Right lung (tissue), 5 donors: ENCODE data around the gene SPPL2C. TPM values are rescaled to one million over a fixed set of nuclear protein-coding genes. Genes with fewer than 3 reads are reported as not detected.
"Not testable (repeated sequence)": the region's sequence is repeated elsewhere in the genome, so short reads cannot be mapped to it uniquely, and the experiment has no call there.

ENCODE experiments used
- DNase-seq, 2 donors: peaks; one replicate each; pipeline ENCODE4 v3.0.0-alpha.2; 2013
- polyA plus RNA-seq, 5 donors: library from polyadenylated mRNA; unstranded; fragments of 120-200 nt; gene quantifications; one replicate each; pipeline versions ENCODE4 v1.2.1 to v1.2.3, GENCODE V29; 2013; ENCODE audit warnings: inconsistent platforms in 1 of 5, low replicate concordance in 1 of 5; ENCODE audit not compliant: insufficient read length in 5 of 5, insufficient read depth in 1 of 5

The SPPL2C gene
- polyA plus RNA-seq, 5 donors = not detected

- no peak for DNase-seq
Observed at GRCh38 chr17:45849536-45849990, 4.9 kb downstream of the SPPL2C start.

GRCh38 chr17:45850011-45850410 is 5.3 kb downstream of the SPPL2C start:
- DNase-seq = no peak

- no peak for DNase-seq
Observed at GRCh38 chr17:45850468-45850867, 5.8 kb downstream of the SPPL2C start.

- DNase-seq = no peak
Observed at GRCh38 chr17:45851022-45851421, 6.3 kb downstream of the SPPL2C start.

- DNase-seq = no peak
Observed at GRCh38 chr17:45851464-45851863, 6.8 kb downstream of the SPPL2C start.

GRCh38 chr17:45851873-45852272 is 7.2 kb downstream of the SPPL2C start:
- no peak for DNase-seq

GRCh38 chr17:45852535-45853297 is 8.0 kb downstream of the SPPL2C start:
- peak; percentile 15 to 36 for DNase-seq

GRCh38 chr17:45854209-45854608 is 9.5 kb downstream of the SPPL2C start:
- DNase-seq = no peak

- DNase-seq = no peak
Observed at GRCh38 chr17:45855691-45856336, 11.1 kb downstream of the SPPL2C start.

GRCh38 chr17:45857977-45858708 is 13.5 kb downstream of the SPPL2C start:
- DNase-seq = peak; percentile 18 to 26

GRCh38 chr17:45861165-45861564 is 16.5 kb downstream of the SPPL2C start:
- DNase-seq = no peak

- DNase-seq = not testable (repeated sequence)
Observed at GRCh38 chr17:45862127-45862526, 17.4 kb downstream of the SPPL2C start.

GRCh38 chr17:45863857-45864654 is 19.4 kb downstream of the SPPL2C start:
- DNase-seq = no peak

GRCh38 chr17:45867171-45867570 is 22.5 kb downstream of the SPPL2C start:
- no peak for DNase-seq

GRCh38 chr17:45867702-45868101 is 23.0 kb downstream of the SPPL2C start:
- DNase-seq = no peak

- no peak for DNase-seq
Observed at GRCh38 chr17:45868276-45868675, 23.6 kb downstream of the SPPL2C start.

- no peak for DNase-seq
Observed at GRCh38 chr17:45869676-45870341, 25.1 kb downstream of the SPPL2C start.

GRCh38 chr17:45870342-45870974 is 25.8 kb downstream of the SPPL2C start:
- DNase-seq = no peak

GRCh38 chr17:45871718-45872117 is 27.0 kb downstream of the SPPL2C start:
- DNase-seq = no peak

- DNase-seq = no peak
Observed at GRCh38 chr17:45873728-45874127, 29.0 kb downstream of the SPPL2C start.

- DNase-seq = no peak
Observed at GRCh38 chr17:45874151-45874550, 29.5 kb downstream of the SPPL2C start.
